Heart left ventricle (tissue), 13 donors: Measurements from ENCODE around the gene LCLAT1.

Source experiments
- POLR2A ChIP-seq, 2 donors: fragments of 450-650 bp; IDR thresholded peaks; one replicate each; pipeline ENCODE4 v1.6.1; 2017; ENCODE audit warnings: antibody characterized with exemption in 2 of 2, mild to moderate bottlenecking in 2 of 2, moderate library complexity in 2 of 2
- TF ChIP-seq, protein P1 (sequence below), 12 donors: fragments of 200-600 bp; sonication (generic) in 4 of 12; IDR thresholded peaks; one replicate each; pipeline versions ENCODE4 v1.5.0 to v1.8.0; 2018 to 2022; ENCODE audit warnings: antibody characterized with exemption in 12 of 12, mild to moderate bottlenecking in 5 of 12
- donor health status: ischemic (EF 13 %, LVEDD 7.1; RV severe dilation, severe dysfunction).
- donor health status: DM: no; HTN: yes; CAD: no.
- donor health status: DM: no; HTN: no; CAD: no.
- donor health status: ischemic (EF 25% LVEDD 6.9; RV normal size, moderate dysfunction).
- donor health status: ischemic (EF 25% LVEDD 5.7; RV mildly dilated, moderate dysfunction).
- donor health status: ischemic (EF 35%, LVEDD 5.7; RV mildly dilated, moderate dysfunction).
- donor health status: nonischemic (EF 11% LVEDD 7.7; RV severe dilation, severe dysfunction).
- donor health status: DM: yes; HTN: yes; CAD: no.
- donor health status: PGD.
- donor health status: ischemic (EF 29% LVEDD 5.4; RV normal size, mild dysfunction).
- donor health status: nonischemic (EF 23%, LVEDD 6.1; RV moderate dilation, normal function).

DNA sequence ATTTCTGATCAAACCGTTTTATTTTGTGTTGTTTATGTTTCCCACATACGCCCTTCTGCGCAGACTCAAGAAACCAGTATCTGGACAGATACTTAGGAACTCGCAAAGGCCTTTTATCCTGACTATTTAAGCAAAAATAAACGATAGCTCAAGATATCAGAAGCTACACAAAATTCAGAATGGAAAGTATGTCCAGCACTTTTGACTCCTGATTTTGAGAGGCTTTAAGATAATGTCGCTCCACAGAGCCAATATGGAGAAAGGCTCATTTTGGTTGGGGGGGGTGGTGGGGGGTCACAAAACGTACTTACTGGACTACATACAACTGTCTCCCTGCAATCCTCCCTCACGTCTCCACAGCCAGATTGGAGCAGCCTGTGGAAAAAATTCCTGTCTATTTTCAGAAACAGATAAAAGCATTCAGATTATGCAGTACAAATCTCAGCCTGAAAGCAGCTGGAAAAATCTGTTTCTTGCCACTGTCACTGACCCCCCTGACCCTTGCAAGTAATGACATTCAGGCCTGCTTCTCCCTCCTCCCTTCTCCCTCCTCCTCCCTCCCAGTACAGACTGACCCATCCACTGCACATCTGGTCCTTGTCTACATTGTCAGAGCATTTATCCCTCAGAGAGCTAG is 34.9 kb upstream of the LCLAT1 start:
- TF ChIP-seq, protein P1, sequence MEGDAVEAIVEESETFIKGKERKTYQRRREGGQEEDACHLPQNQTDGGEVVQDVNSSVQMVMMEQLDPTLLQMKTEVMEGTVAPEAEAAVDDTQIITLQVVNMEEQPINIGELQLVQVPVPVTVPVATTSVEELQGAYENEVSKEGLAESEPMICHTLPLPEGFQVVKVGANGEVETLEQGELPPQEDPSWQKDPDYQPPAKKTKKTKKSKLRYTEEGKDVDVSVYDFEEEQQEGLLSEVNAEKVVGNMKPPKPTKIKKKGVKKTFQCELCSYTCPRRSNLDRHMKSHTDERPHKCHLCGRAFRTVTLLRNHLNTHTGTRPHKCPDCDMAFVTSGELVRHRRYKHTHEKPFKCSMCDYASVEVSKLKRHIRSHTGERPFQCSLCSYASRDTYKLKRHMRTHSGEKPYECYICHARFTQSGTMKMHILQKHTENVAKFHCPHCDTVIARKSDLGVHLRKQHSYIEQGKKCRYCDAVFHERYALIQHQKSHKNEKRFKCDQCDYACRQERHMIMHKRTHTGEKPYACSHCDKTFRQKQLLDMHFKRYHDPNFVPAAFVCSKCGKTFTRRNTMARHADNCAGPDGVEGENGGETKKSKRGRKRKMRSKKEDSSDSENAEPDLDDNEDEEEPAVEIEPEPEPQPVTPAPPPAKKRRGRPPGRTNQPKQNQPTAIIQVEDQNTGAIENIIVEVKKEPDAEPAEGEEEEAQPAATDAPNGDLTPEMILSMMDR (IDR thresholded peaks at IDR 0.05), result no peak
- no peak for TF ChIP-seq POLR2A (IDR thresholded peaks at IDR 0.05)
